HepG2 (cell line): ENCODE results near the gene HMGB2. TPM values are rescaled to one million over a fixed set of nuclear protein-coding genes. Genes with fewer than 3 reads are reported as not detected.

Source experiments
- GFI1 ChIP-seq: sonication (generic); formaldehyde crosslinking; IDR thresholded peaks from 2 replicates; pipeline ENCODE4 v1.5.0; 2020; ENCODE audit warnings: missing genetic modification reagents, mild to moderate bottlenecking, borderline replicate concordance
- KDM5B ChIP-seq: sonication (generic); formaldehyde crosslinking; IDR thresholded peaks from 2 replicates; pipeline ENCODE4 v1.4.0; 2020; ENCODE audit warnings: missing genetic modification reagents, mild to moderate bottlenecking, borderline replicate concordance
- LBX2 ChIP-seq: sonication (generic); formaldehyde crosslinking; IDR thresholded peaks from 2 replicates; pipeline ENCODE4 v1.5.0; 2020; ENCODE audit warnings: missing genetic modification reagents, mild to moderate bottlenecking, borderline replicate concordance
- NONO ChIP-seq, 2 experiments: fragments of 450-650 bp in 1 of 2; sonication (generic) in 1 of 2; formaldehyde crosslinking in 1 of 2; IDR thresholded peaks in 1 of 2; conservative IDR thresholded peaks in 1 of 2; 2 replicates each; pipeline versions ENCODE4 v1.6.1 to v1.8.0; 2017 to 2022; ENCODE audit warnings: mild to moderate bottlenecking in 1 of 2, missing genetic modification reagents in 1 of 2, moderate library complexity in 1 of 2
- RARA ChIP-seq: IDR thresholded peaks from 2 replicates; pipeline ENCODE4 v1.6.1; 2016; ENCODE audit warnings: missing genetic modification reagents, missing compliant biosample characterization
- TARDBP ChIP-seq: sonication (generic); formaldehyde crosslinking; IDR thresholded peaks from 2 replicates; pipeline ENCODE4 v1.8.0; 2022; ENCODE audit warnings: mild to moderate bottlenecking, missing genetic modification reagents
- ZNF484 ChIP-seq: sonication (generic); formaldehyde crosslinking; IDR thresholded peaks from 2 replicates; pipeline ENCODE4 v1.5.1; 2020; ENCODE audit warnings: mild to moderate bottlenecking, low read depth, missing genetic modification reagents, borderline replicate concordance
- ZNF496 ChIP-seq: sonication (generic); formaldehyde crosslinking; IDR thresholded peaks from 2 replicates; pipeline ENCODE4 v1.8.1; 2023; ENCODE audit warnings: mild to moderate bottlenecking, moderate library complexity, missing genetic modification reagents; ENCODE audit not compliant: insufficient replicate concordance
- ZSCAN31 ChIP-seq: sonication (generic); formaldehyde crosslinking; IDR thresholded peaks from 2 replicates; pipeline ENCODE4 v1.5.0; 2020; ENCODE audit warnings: low read depth, mild to moderate bottlenecking, missing genetic modification reagents
- polyA plus RNA-seq, 8 experiments: library from polyadenylated mRNA; depleted of rRNA in 3 of 8; stranded (reverse) in 7 of 8; unstranded in 1 of 8; fragments of >200 nt; fragmentation: Illumina TruSeq in 4 of 8; extraction: Trizol in 4 of 8; gene quantifications; 2 replicates each; pipeline versions ENCODE4 v1.2.1 to v1.2.3, GENCODE V29; 2011 to 2016; ENCODE audit warnings: low read depth in 4 of 8, missing spikeins in 1 of 8, mixed read lengths in 1 of 8; ENCODE audit not compliant: insufficient read depth in 1 of 8
- total RNA-seq, 5 experiments: library from RNA; depleted of rRNA; stranded (reverse); fragments of >200 nt; fragmentation: Illumina TruSeq; extraction: Trizol; gene quantifications; 2 replicates each; pipeline ENCODE4 v1.2.3, GENCODE V29; 2016; ENCODE audit warnings: low read depth in 1 of 5
- TF ChIP-seq, protein P1 (sequence below): sonication (generic); formaldehyde crosslinking; IDR thresholded peaks from 2 replicates; pipeline ENCODE4 v1.5.0; 2020; ENCODE audit warnings: missing genetic modification reagents
- TF ChIP-seq, protein P2 (sequence below): sonication (generic); formaldehyde crosslinking; IDR thresholded peaks from 2 replicates; pipeline ENCODE4 v1.4.0; 2020; ENCODE audit warnings: missing genetic modification reagents
- TF ChIP-seq, protein P3 (sequence below): sonication (generic); formaldehyde crosslinking; IDR thresholded peaks from 2 replicates; pipeline ENCODE4 v1.4.0; 2020; ENCODE audit warnings: mild to moderate bottlenecking, missing genetic modification reagents, borderline replicate concordance
- TF ChIP-seq, protein P4 (sequence below): sonication (generic); formaldehyde crosslinking; IDR thresholded peaks from 2 replicates; pipeline ENCODE4 v1.4.0; 2020; ENCODE audit warnings: missing genetic modification reagents, borderline replicate concordance

The HMGB2 gene
- total and polyA plus RNA-seq, 2 of the 13 experiments (the other 11 are each of a cell fraction or from before 2014, with no cell fraction given): 90.5 to 332 TPM

DNA sequence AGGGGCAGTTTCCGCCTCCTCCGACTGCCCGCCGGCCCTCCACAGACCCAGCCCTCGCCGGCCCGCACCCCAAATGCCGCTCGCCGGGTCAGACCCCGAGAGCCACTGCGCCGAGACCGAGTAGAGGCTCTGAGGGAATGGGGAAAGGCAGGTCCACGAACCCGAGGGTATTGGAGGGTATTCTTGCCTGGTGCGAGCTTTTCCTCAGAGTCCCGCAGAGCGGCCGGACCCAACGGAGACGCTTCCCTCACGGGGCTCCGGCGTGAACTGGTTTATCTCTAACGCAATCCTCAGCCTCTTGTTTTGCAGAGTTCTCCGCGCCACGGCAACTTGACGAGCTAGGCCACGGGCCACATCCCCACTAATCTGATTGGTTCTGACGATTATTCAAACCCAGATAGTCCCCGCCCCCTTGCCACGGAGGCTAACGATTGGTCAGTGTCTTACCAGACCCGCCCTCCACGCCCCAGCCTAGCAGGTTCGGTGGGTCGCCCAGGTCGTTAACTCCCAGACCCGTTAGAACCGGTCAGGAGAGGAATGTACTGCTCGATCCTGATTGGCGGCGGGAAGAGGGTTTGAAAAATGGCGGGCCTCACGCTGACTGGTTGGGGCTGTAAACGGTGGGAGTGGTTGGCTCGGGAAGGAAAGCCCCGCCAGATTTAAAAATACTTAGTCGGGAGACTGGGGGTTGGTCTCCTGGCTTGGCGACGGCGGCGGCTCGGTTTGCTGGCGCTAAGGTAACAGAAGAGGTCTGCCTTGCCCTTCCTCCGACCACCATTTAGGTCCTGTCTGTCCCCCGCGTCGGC lies at the start of gene HMGB2 (continued):
- TF ChIP-seq, protein P1, sequence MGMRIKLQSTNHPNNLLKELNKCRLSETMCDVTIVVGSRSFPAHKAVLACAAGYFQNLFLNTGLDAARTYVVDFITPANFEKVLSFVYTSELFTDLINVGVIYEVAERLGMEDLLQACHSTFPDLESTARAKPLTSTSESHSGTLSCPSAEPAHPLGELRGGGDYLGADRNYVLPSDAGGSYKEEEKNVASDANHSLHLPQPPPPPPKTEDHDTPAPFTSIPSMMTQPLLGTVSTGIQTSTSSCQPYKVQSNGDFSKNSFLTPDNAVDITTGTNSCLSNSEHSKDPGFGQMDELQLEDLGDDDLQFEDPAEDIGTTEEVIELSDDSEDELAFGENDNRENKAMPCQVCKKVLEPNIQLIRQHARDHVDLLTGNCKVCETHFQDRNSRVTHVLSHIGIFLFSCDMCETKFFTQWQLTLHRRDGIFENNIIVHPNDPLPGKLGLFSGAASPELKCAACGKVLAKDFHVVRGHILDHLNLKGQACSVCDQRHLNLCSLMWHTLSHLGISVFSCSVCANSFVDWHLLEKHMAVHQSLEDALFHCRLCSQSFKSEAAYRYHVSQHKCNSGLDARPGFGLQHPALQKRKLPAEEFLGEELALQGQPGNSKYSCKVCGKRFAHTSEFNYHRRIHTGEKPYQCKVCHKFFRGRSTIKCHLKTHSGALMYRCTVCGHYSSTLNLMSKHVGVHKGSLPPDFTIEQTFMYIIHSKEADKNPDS: no peak
- TF ChIP-seq ZSCAN31 (peak; percentile 81), ZNF484 (no peak), ZNF496 (peak; percentile 37), RARA (0 out of 2 replicates have a peak, but pooled peaks have one; percentile 7), NONO (IDR thresholded peaks at IDR 0.05) (no peak), NONO (CRISPR knock-in tag; conservative IDR thresholded peaks at IDR 0.05) (peak; percentile 60; the same call in 1 of the 2 replicates), KDM5B (CRISPR knock-in tag) (no peak), GFI1 (CRISPR knock-in tag) (peak; percentile 66; the same call in 1 of the 2 replicates), LBX2 (CRISPR knock-in tag) (peak; percentile 87; the same call in 1 of the 2 replicates), TARDBP (CRISPR knock-in tag) (peak; percentile 81)
- TF ChIP-seq, protein P2, sequence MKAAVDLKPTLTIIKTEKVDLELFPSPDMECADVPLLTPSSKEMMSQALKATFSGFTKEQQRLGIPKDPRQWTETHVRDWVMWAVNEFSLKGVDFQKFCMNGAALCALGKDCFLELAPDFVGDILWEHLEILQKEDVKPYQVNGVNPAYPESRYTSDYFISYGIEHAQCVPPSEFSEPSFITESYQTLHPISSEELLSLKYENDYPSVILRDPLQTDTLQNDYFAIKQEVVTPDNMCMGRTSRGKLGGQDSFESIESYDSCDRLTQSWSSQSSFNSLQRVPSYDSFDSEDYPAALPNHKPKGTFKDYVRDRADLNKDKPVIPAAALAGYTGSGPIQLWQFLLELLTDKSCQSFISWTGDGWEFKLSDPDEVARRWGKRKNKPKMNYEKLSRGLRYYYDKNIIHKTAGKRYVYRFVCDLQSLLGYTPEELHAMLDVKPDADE (CRISPR knock-in tag): 0 out of 2 replicates have a peak, but pooled peaks have one; percentile 48
- TF ChIP-seq, protein P3, sequence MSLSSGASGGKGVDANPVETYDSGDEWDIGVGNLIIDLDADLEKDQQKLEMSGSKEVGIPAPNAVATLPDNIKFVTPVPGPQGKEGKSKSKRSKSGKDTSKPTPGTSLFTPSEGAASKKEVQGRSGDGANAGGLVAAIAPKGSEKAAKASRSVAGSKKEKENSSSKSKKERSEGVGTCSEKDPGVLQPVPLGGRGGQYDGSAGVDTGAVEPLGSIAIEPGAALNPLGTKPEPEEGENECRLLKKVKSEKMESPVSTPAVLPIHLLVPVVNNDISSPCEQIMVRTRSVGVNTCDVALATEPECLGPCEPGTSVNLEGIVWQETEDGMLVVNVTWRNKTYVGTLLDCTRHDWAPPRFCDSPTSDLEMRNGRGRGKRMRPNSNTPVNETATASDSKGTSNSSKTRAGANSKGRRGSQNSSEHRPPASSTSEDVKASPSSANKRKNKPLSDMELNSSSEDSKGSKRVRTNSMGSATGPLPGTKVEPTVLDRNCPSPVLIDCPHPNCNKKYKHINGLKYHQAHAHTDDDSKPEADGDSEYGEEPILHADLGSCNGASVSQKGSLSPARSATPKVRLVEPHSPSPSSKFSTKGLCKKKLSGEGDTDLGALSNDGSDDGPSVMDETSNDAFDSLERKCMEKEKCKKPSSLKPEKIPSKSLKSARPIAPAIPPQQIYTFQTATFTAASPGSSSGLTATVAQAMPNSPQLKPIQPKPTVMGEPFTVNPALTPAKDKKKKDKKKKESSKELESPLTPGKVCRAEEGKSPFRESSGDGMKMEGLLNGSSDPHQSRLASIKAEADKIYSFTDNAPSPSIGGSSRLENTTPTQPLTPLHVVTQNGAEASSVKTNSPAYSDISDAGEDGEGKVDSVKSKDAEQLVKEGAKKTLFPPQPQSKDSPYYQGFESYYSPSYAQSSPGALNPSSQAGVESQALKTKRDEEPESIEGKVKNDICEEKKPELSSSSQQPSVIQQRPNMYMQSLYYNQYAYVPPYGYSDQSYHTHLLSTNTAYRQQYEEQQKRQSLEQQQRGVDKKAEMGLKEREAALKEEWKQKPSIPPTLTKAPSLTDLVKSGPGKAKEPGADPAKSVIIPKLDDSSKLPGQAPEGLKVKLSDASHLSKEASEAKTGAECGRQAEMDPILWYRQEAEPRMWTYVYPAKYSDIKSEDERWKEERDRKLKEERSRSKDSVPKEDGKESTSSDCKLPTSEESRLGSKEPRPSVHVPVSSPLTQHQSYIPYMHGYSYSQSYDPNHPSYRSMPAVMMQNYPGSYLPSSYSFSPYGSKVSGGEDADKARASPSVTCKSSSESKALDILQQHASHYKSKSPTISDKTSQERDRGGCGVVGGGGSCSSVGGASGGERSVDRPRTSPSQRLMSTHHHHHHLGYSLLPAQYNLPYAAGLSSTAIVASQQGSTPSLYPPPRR: peak; percentile 10; the same call in 1 of the 2 replicates
- TF ChIP-seq, protein P4, sequence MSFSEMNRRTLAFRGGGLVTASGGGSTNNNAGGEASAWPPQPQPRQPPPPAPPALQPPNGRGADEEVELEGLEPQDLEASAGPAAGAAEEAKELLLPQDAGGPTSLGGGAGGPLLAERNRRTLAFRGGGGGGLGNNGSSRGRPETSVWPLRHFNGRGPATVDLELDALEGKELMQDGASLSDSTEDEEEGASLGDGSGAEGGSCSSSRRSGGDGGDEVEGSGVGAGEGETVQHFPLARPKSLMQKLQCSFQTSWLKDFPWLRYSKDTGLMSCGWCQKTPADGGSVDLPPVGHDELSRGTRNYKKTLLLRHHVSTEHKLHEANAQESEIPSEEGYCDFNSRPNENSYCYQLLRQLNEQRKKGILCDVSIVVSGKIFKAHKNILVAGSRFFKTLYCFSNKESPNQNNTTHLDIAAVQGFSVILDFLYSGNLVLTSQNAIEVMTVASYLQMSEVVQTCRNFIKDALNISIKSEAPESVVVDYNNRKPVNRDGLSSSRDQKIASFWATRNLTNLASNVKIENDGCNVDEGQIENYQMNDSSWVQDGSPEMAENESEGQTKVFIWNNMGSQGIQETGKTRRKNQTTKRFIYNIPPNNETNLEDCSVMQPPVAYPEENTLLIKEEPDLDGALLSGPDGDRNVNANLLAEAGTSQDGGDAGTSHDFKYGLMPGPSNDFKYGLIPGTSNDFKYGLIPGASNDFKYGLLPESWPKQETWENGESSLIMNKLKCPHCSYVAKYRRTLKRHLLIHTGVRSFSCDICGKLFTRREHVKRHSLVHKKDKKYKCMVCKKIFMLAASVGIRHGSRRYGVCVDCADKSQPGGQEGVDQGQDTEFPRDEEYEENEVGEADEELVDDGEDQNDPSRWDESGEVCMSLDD (CRISPR knock-in tag): no peak
